CD14-positive monocyte (primary cell): ENCODE results near the gene GPM6B. TPM values are rescaled to one million over a fixed set of nuclear protein-coding genes. Genes with fewer than 3 reads are reported as not detected.

Experiments used
- DNase-seq, 3 donors: peaks; one replicate each; pipeline ENCODE4 v3.0.0-alpha.2; 2011 to 2022
- H2AFZ ChIP-seq: 2 replicates; pipeline ENCODE4 v1.6.0; 2012; ENCODE audit warnings: mild to moderate bottlenecking, low read depth, low read length, inconsistent platforms; ENCODE audit not compliant: insufficient read depth, poor library complexity, severe bottlenecking
- H3K27ac ChIP-seq, 2 donors: 1 replicate in 1 of 2; 2 replicates in 1 of 2; pipeline ENCODE4 v1.5.1; 2012 to 2013; ENCODE audit warnings: low read length in 2 of 2, control low read depth in 1 of 2, inconsistent platforms in 1 of 2, low read depth in 1 of 2, mild to moderate bottlenecking in 1 of 2
- H3K27me3 ChIP-seq, 2 donors: one replicate each; pipeline versions ENCODE4 v1.6.0 to v1.6.1; 2011 to 2013; ENCODE audit warnings: low read length in 2 of 2; ENCODE audit not compliant: control insufficient read depth in 2 of 2, insufficient read depth in 2 of 2
- H3K36me3 ChIP-seq, 2 donors: replicated peaks in 1 of 2; 1 replicate in 1 of 2; 2 replicates in 1 of 2; pipeline versions ENCODE4 v1.5.1 to v1.6.1; 2012 to 2013; ENCODE audit warnings: low read length in 2 of 2, control low read depth in 1 of 2, inconsistent platforms in 1 of 2, mild to moderate bottlenecking in 1 of 2; ENCODE audit not compliant: insufficient read depth in 2 of 2, control insufficient read depth in 1 of 2
- H3K4me1 ChIP-seq, 2 donors: 1 replicate in 1 of 2; 2 replicates in 1 of 2; pipeline versions ENCODE4 v1.5.1 to v1.6.1; 2012 to 2013; ENCODE audit warnings: low read length in 2 of 2, control low read depth in 1 of 2, inconsistent platforms in 1 of 2, mild to moderate bottlenecking in 1 of 2, moderate library complexity in 1 of 2; ENCODE audit not compliant: insufficient read depth in 2 of 2, control insufficient read depth in 1 of 2
- H3K4me2 ChIP-seq: replicated peaks from 2 replicates; pipeline ENCODE3; 2012; ENCODE audit warnings: low read length, moderate library complexity, mild to moderate bottlenecking; ENCODE audit not compliant: poor library complexity, severe bottlenecking; ENCODE audit errors: extremely low read depth
- H3K4me3 ChIP-seq, 3 experiments: fragments of 200-600 bp in 1 of 3; sonication (generic) in 1 of 3; replicated peaks in 1 of 3; 1 replicate in 2 of 3; 2 replicates in 1 of 3; pipeline ENCODE4 v1.5.1; 2011 to 2013; ENCODE audit warnings: low read length in 3 of 3, mild to moderate bottlenecking in 3 of 3, control low read depth in 2 of 3, low read depth in 2 of 3, inconsistent platforms in 1 of 3, moderate library complexity in 1 of 3
- H3K79me2 ChIP-seq: 2 replicates; pipeline ENCODE4 v1.6.0; 2012; ENCODE audit warnings: mild to moderate bottlenecking, control low read depth, inconsistent platforms, low read length, moderate library complexity; ENCODE audit not compliant: insufficient read depth
- H3K9ac ChIP-seq: 2 replicates; pipeline ENCODE4 v1.6.0; 2017; ENCODE audit warnings: low read length, mild to moderate bottlenecking; ENCODE audit not compliant: insufficient read depth, poor library complexity, severe bottlenecking
- H3K9me3 ChIP-seq, 2 donors: replicated peaks in 1 of 2; 1 replicate in 1 of 2; 2 replicates in 1 of 2; pipeline versions ENCODE4 v1.5.1 to v1.6.1; 2012 to 2013; ENCODE audit warnings: low read length in 2 of 2, control low read depth in 1 of 2; ENCODE audit not compliant: control insufficient read depth in 1 of 2, insufficient read depth in 1 of 2
- H4K20me1 ChIP-seq: 2 replicates; pipeline ENCODE4 v1.6.0; 2012; ENCODE audit warnings: mild to moderate bottlenecking, low read length, control low read depth, moderate library complexity; ENCODE audit not compliant: insufficient read depth
- H3K27ac Mint-ChIP-seq, 7 donors: one replicate each; pipeline ENCODE4 v1.8.0; 2020; ENCODE audit warnings: mild to moderate bottlenecking in 7 of 7, mixed read lengths in 7 of 7, moderate library complexity in 6 of 7, inconsistent platforms in 2 of 7
- H3K27me3 Mint-ChIP-seq, 3 donors: one replicate each; pipeline ENCODE4 v1.8.0; 2021 to 2022; ENCODE audit warnings: low read depth in 3 of 3, mild to moderate bottlenecking in 3 of 3, mixed read lengths in 3 of 3, moderate library complexity in 3 of 3, inconsistent platforms in 1 of 3
- H3K36me3 Mint-ChIP-seq, 2 donors: one replicate each; pipeline ENCODE4 v1.8.0; 2020; ENCODE audit warnings: mixed read lengths in 2 of 2, inconsistent platforms in 1 of 2, mild to moderate bottlenecking in 1 of 2
- H3K4me1 Mint-ChIP-seq: one replicate; pipeline ENCODE4 v1.8.0; 2020; ENCODE audit warnings: mild to moderate bottlenecking, mixed read lengths
- H3K4me3 Mint-ChIP-seq, 2 donors: one replicate each; pipeline ENCODE4 v1.8.0; 2020; ENCODE audit warnings: mild to moderate bottlenecking in 2 of 2, mixed read lengths in 2 of 2, moderate library complexity in 1 of 2
- H3K9me3 Mint-ChIP-seq, 7 donors: one replicate each; pipeline ENCODE4 v1.8.0; 2020 to 2022; ENCODE audit warnings: mixed read lengths in 7 of 7, mild to moderate bottlenecking in 6 of 7, moderate library complexity in 6 of 7, inconsistent platforms in 2 of 7
- WGBS: methylation state at CpG from one replicate; pipeline ENCODE4 v1.1.5; 2013; ENCODE audit warnings: missing lambda C conversion rate; ENCODE audit not compliant: insufficient coverage; 5-methylcytosine and 5-hydroxymethylcytosine counted together
- intact Hi-C, 2 donors: fragments of 100-400 bp; cut with micrococcal nuclease; formaldehyde crosslinking; loops; one replicate each; pipeline versions ENCODE4 v1.15.0 to v1.15.1; 2023
- polyA plus RNA-seq, 3 donors: library from polyadenylated mRNA; depleted of rRNA in 1 of 3; unstranded in 2 of 3; stranded (reverse) in 1 of 3; fragments of 300-500 nt in 2 of 3; fragments of >200 nt in 1 of 3; fragmentation: Illumina TruSeq in 2 of 3; gene quantifications; 1 replicate in 2 of 3; 2 replicates in 1 of 3; pipeline ENCODE4 v1.2.3, GENCODE V29; 2012 to 2021
- TF ChIP-seq, protein P1 (sequence below): fragments of 200-600 bp; IDR thresholded peaks from one replicate; pipeline ENCODE4 v1.8.0; 2022; ENCODE audit warnings: antibody characterized with exemption, mild to moderate bottlenecking

GPM6B gene
- polyA plus RNA-seq, 3 donors = not detected

DNA sequence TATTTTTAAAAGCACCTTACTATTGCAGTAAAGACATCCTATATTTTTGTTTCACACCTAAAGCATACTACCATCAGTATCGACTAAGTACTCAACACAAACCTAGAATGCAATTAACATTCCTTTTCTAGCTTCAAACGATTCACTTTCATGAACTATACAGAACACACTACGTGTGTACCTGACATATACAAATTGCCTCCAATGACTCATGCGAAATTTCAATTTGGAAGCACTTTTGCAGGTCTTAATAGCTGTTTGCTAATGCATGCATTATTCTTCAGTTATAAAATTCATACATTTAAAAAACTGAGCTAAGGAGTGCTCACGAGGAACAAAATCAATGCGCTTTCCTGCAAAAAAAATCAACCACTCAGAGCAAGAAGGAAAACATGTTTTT, 19.7 kb upstream of the GPM6B start:
- H2AFZ ChIP-seq = no peak overlapping the region
- no peak overlapping the region for H3K4me3 ChIP-seq
- no peaks in the 10 kb centered on the region for H3K79me2 ChIP-seq
- H3K36me3 ChIP-seq = no peaks in the 10 kb centered on the region
- H3K4me2 ChIP-seq = no peak overlapping the region
- Mint-ChIP-seq H3K4me3 (no peak overlapping the region), H3K27me3 (peaks cover 0 to 6% (median 0%) of the 10 kb centered on the region in 3 donors), H3K4me1 (no peaks in the 10 kb centered on the region), H3K9me3 (peaks cover 0 to 1% (median 0%) of the 10 kb centered on the region in 7 donors), H3K36me3 (no peaks in the 10 kb centered on the region), H3K27ac (no peak overlapping the region)
- intact Hi-C loops = no loop called here
- no peaks in the 10 kb centered on the region for H3K4me1 ChIP-seq
- peaks cover 0 to 9% of the 10 kb centered on the region in 2 donors for H3K27me3 ChIP-seq
- H4K20me1 ChIP-seq = no peaks in the 10 kb centered on the region
- H3K9me3 ChIP-seq = no peaks in the 10 kb centered on the region
- no CpG with 5 or more reads among the region's 6 CpGs for WGBS
- H3K27ac ChIP-seq = no peak overlapping the region
- no peak for DNase-seq
- TF ChIP-seq, protein P1, sequence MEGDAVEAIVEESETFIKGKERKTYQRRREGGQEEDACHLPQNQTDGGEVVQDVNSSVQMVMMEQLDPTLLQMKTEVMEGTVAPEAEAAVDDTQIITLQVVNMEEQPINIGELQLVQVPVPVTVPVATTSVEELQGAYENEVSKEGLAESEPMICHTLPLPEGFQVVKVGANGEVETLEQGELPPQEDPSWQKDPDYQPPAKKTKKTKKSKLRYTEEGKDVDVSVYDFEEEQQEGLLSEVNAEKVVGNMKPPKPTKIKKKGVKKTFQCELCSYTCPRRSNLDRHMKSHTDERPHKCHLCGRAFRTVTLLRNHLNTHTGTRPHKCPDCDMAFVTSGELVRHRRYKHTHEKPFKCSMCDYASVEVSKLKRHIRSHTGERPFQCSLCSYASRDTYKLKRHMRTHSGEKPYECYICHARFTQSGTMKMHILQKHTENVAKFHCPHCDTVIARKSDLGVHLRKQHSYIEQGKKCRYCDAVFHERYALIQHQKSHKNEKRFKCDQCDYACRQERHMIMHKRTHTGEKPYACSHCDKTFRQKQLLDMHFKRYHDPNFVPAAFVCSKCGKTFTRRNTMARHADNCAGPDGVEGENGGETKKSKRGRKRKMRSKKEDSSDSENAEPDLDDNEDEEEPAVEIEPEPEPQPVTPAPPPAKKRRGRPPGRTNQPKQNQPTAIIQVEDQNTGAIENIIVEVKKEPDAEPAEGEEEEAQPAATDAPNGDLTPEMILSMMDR = no peak
- H3K9ac ChIP-seq = no peak overlapping the region

DNA sequence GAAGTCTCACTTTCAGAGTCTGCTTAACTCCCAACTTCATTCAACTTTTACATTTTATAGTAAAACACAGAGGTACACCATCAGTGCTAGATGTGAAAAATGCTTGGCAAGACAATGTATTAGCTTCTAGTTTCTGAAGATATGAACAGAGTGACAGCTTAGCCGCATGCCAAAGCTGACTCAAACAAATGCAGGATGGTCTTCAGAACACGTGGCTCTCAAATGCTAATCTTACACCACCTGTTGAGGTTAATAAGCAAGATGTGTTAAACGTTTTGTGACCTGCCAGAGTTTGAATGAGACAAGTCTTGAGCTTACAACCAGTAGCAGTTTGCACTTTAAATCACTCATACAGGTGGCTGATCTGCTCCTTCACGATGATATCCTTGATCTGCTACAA, 18.9 kb upstream of the GPM6B start:
- Histone ChIP-seq H3K27ac (no peak overlapping the region), H2AFZ (no peak overlapping the region), H3K27me3 (peaks cover 0 to 9% of the 10 kb centered on the region in 2 donors), H4K20me1 (no peaks in the 10 kb centered on the region), H3K4me1 (no peaks in the 10 kb centered on the region), H3K79me2 (no peaks in the 10 kb centered on the region), H3K4me2 (no peak overlapping the region), H3K9ac (no peak overlapping the region), H3K36me3 (no peaks in the 10 kb centered on the region), H3K4me3 (no peak overlapping the region), H3K9me3 (no peaks in the 10 kb centered on the region)
- no peaks in the 10 kb centered on the region for H3K4me1 Mint-ChIP-seq
- peaks cover 0 to 6% (median 0%) of the 10 kb centered on the region in 3 donors for H3K27me3 Mint-ChIP-seq
- no peak for DNase-seq
- no CpG with 5 or more reads among the region's 4 CpGs for whole genome bisulfite sequencing
- TF ChIP-seq, protein P1 = no peak
- peaks cover 0 to 2% (median 0%) of the 10 kb centered on the region in 7 donors for H3K9me3 Mint-ChIP-seq
- H3K4me3 Mint-ChIP-seq = no peak overlapping the region
- H3K27ac Mint-ChIP-seq = no peak overlapping the region
- intact Hi-C loops = no loop called here
- no peaks in the 10 kb centered on the region for H3K36me3 Mint-ChIP-seq
